GM23248 (cell line): ENCODE results near the gene CEP131. TPM values are rescaled to one million over a fixed set of nuclear protein-coding genes. Genes with fewer than 3 reads are reported as not detected.

ENCODE experiments used
- DNase-seq: peaks from one replicate; pipeline ENCODE4 v3.0.0-alpha.2; 2015
- H2AFZ ChIP-seq: fragments of 200-600 bp; sonication (generic); 2 replicates; pipeline ENCODE4 v1.6.1; 2016; ENCODE audit warnings: antibody characterized with exemption
- H3F3A ChIP-seq: fragments of 200-600 bp; sonication (generic); 2 replicates; pipeline ENCODE4 v1.6.1; 2016; ENCODE audit warnings: mild to moderate bottlenecking, antibody characterized with exemption, mixed run types; ENCODE audit not compliant: insufficient read depth
- H3K27ac ChIP-seq: fragments of 200-600 bp; sonication (generic); 2 replicates; pipeline ENCODE4 v1.5.1; 2016; ENCODE audit warnings: mild to moderate bottlenecking
- H3K27me3 ChIP-seq: fragments of 200-600 bp; sonication (generic); replicated peaks from 2 replicates; pipeline ENCODE4 v1.6.1; 2016; ENCODE audit warnings: mild to moderate bottlenecking; ENCODE audit not compliant: insufficient read depth
- H3K36me3 ChIP-seq: fragments of 200-600 bp; sonication (generic); 2 replicates; pipeline ENCODE4 v1.6.1; 2016; ENCODE audit warnings: low read depth, mild to moderate bottlenecking
- H3K4me1 ChIP-seq: fragments of 200-600 bp; sonication (generic); 2 replicates; pipeline ENCODE4 v1.6.1; 2016; ENCODE audit warnings: mild to moderate bottlenecking; ENCODE audit not compliant: insufficient read depth
- H3K4me2 ChIP-seq: fragments of 200-600 bp; sonication (generic); one replicate; pipeline ENCODE4 v1.6.1; 2016; ENCODE audit warnings: mild to moderate bottlenecking; ENCODE audit not compliant: unreplicated experiment
- H3K4me3 ChIP-seq: fragments of 200-600 bp; sonication (generic); 2 replicates; pipeline ENCODE4 v1.5.1; 2016; ENCODE audit warnings: mild to moderate bottlenecking
- H3K79me2 ChIP-seq: fragments of 200-600 bp; sonication (generic); 2 replicates; pipeline ENCODE4 v1.6.1; 2016; ENCODE audit warnings: mild to moderate bottlenecking; ENCODE audit not compliant: insufficient read depth
- H3K9ac ChIP-seq: fragments of 200-600 bp; sonication (generic); 2 replicates; pipeline ENCODE4 v1.6.1; 2016; ENCODE audit warnings: mild to moderate bottlenecking
- H3K9me2 ChIP-seq: fragments of 200-600 bp; sonication (generic); 2 replicates; pipeline ENCODE4 v1.6.1; 2016; ENCODE audit warnings: mixed run types, mild to moderate bottlenecking, moderate library complexity; ENCODE audit not compliant: insufficient read depth
- H3K9me3 ChIP-seq: fragments of 200-600 bp; sonication (generic); one replicate; pipeline ENCODE4 v1.6.1; 2017; ENCODE audit warnings: low read depth
- H4K20me1 ChIP-seq: fragments of 200-600 bp; sonication (generic); 2 replicates; pipeline ENCODE4 v1.6.0; 2016; ENCODE audit not compliant: insufficient read depth
- EZH2 ChIP-seq: fragments of 200-600 bp; sonication (generic); IDR thresholded peaks from 2 replicates; pipeline ENCODE4 v1.6.1; 2018; ENCODE audit warnings: antibody characterized with exemption, mild to moderate bottlenecking; ENCODE audit not compliant: insufficient read depth, poor library complexity, severe bottlenecking
- EZH2phosphoT487 ChIP-seq: fragments of 200-600 bp; sonication (generic); IDR thresholded peaks from 2 replicates; pipeline ENCODE4 v1.6.1; 2018; ENCODE audit warnings: antibody characterized with exemption, moderate library complexity, mild to moderate bottlenecking, low read depth; ENCODE audit not compliant: insufficient read depth
- WGBS, 2 experiments: methylation state at CpG; one replicate each; pipeline ENCODE4 v1.1.6; 2015 to 2017; ENCODE audit warnings: low lambda C conversion rate in 2 of 2, low coverage in 1 of 2; ENCODE audit errors: missing lambda C conversion rate in 2 of 2; 5-methylcytosine and 5-hydroxymethylcytosine counted together
- in situ Hi-C: fragments of 300-500 bp; cut with MboI; formaldehyde crosslinking; loops from 2 replicates; pipeline ENCODE4 v1.15.0; 2020
- polyA plus RNA-seq: library from polyadenylated mRNA; unstranded; fragments of >200 nt; fragmentation: Nextera tagmentation; extraction: Ambion mirVana; gene quantifications from 2 replicates; pipeline ENCODE4 v1.2.1, GENCODE V29; 2016
- total RNA-seq: library from RNA; depleted of rRNA; stranded (reverse); fragments of >200 nt; shearing (Covaris generic); gene quantifications from 2 replicates; pipeline ENCODE4 v1.2.3, GENCODE V29; 2014

CEP131 gene
- total and polyA plus RNA-seq, 2 experiments from 2014 or later, result 5.6 to 8.0 TPM

DNA sequence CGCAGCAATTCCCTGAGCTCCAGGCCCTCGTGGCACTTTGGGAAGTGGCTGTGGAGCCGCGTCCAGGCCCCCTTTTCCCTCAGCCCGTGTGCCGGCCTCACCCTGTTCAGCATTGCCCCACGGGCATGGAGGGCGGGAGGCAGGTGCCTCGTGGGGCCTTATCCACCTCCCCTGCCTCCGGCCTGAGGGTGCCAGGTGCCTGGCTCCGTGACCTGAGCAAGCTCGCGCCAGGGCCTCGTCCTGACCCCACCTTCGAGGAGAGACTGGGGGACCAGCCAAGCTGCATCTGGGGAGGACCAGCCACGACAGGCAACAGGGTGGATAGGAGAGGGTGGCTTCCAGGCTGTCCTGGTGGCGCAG is 29.7 kb downstream of the CEP131 start:
- WGBS, 2 experiments, result 84 to 88% methylated on average over 17 of the region's 17 CpGs
- Histone ChIP-seq H3K4me2 (no peak overlapping the region), H3K9me3 (no peaks in the 10 kb centered on the region), H3K79me2 (no peaks in the 10 kb centered on the region), H3F3A (no peaks in the 10 kb centered on the region), H3K9me2 (no peaks in the 10 kb centered on the region), H3K4me3 (no peak overlapping the region), H2AFZ (no peak overlapping the region), H3K27ac (no peak overlapping the region), H3K9ac (no peak overlapping the region), H3K4me1 (no peaks in the 10 kb centered on the region), H3K27me3 (no peaks in the 10 kb centered on the region), H4K20me1 (no peaks in the 10 kb centered on the region), H3K36me3 (no peaks in the 10 kb centered on the region)
- in situ Hi-C loops, result no loop called here
- DNase-seq, result no peak
- no peak for TF ChIP-seq EZH2phosphoT487
- no peak for TF ChIP-seq EZH2

DNA sequence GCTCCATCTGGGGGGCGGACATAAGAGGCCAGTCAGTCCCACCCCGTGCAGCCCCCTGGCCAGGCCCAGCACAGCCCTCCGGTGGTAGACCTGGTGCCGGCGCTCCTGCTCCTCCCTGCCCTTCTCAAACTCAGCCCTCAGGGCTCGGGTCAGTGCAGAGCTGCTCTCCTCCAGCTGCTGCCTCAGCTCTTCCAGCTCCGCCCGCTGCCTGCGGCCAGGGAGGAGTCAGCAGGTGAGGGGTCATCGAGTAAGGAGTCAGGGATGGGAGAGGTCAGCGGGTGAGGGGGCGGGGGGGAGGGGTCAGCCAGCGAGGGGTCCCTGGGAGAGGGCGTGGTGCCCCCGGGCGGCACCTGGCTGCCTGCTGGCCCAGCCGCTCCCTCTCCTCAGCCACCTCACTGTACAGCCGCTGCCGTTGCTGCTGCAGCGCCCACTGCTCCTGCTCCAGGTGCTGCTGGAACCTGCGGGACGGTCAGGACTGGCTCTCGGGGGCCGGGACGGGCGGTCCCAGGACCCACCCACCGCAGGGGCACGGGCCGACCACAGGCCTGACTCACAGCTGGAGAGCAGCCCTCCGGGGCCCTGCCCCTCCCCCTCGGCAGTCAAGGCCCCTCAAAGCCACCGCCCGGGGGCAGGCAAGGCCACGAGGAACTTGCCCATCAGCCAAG is 30.2 kb downstream of the CEP131 start:
- no peak for TF ChIP-seq EZH2phosphoT487
- no peak for TF ChIP-seq EZH2
- H3K79me2 ChIP-seq, result no peaks in the 10 kb centered on the region
- H3K9me3 ChIP-seq, result no peaks in the 10 kb centered on the region
- no peaks in the 10 kb centered on the region for H4K20me1 ChIP-seq
- no peaks in the 10 kb centered on the region for H3K4me1 ChIP-seq
- no peak overlapping the region for H2AFZ ChIP-seq
- DNase-seq, result no peak
- no peaks in the 10 kb centered on the region for H3K9me2 ChIP-seq
- H3K9ac ChIP-seq, result no peak overlapping the region
- no peaks in the 10 kb centered on the region for H3K36me3 ChIP-seq
- no peaks in the 10 kb centered on the region for H3F3A ChIP-seq
- H3K4me2 ChIP-seq, result no peak overlapping the region
- H3K27ac ChIP-seq, result no peak overlapping the region
- no peak overlapping the region for H3K4me3 ChIP-seq
- no peaks in the 10 kb centered on the region for H3K27me3 ChIP-seq
- 86 to 87% methylated on average over 25 to 34 of the region's 34 CpGs for WGBS, 2 experiments
- in situ Hi-C loops, result no loop called here

DNA sequence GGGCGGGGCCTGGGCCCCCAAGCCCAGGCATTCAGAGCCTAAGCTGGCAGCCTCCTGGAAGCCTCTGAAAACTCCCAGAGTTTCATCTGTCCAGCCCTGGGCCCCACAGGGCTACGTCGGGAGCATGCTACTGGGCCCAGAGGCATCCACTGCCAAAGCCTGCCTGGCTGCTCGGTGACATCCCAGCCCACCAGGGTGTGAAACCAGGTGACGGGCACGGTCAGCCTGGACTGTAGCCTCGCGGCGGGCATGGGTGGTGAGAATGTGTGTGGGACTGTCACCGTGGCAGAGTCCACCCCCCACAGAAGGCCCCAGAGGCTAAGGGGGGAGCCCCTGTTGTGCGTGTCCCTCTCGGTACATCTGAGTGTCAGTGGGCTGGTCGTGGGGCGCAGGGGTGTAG is 31.1 kb downstream of the CEP131 start:
- Histone ChIP-seq H2AFZ (no peak overlapping the region), H3K9ac (no peak overlapping the region), H3K4me3 (no peak overlapping the region), H3K4me2 (no peak overlapping the region), H3K36me3 (no peaks in the 10 kb centered on the region), H3K27me3 (no peaks in the 10 kb centered on the region), H3K79me2 (no peaks in the 10 kb centered on the region), H4K20me1 (no peaks in the 10 kb centered on the region), H3K9me2 (no peaks in the 10 kb centered on the region), H3K27ac (no peak overlapping the region), H3F3A (no peaks in the 10 kb centered on the region), H3K4me1 (no peaks in the 10 kb centered on the region), H3K9me3 (no peaks in the 10 kb centered on the region)
- DNase-seq, result no peak
- in situ Hi-C loops, result no loop called here
- TF ChIP-seq EZH2, result no peak
- TF ChIP-seq EZH2phosphoT487, result no peak
- 91 to 94% methylated on average over 9 to 14 of the region's 14 CpGs for WGBS, 2 experiments

DNA sequence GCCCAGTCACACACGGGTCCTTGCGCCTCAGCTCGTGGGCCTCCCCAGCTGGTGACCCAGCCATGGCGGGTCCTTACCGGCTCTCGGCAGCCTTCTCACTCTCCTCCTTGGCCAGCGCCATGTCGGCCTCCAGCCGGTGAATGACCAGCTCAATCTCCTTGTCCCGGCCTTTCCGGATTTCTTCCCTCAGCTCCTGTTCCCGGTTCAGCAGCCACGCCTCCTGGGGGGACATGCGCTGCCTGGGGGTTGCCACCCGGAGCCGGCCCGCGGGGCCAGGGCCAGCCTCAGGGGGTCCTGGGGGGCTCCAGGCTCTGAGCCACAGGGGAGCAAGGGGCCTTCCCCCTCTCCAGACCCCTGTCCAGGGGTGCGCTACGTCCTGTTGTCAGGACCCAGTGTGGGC is 31.6 kb downstream of the CEP131 start:
- Histone ChIP-seq H3K9me2 (no peaks in the 10 kb centered on the region), H3F3A (no peaks in the 10 kb centered on the region), H3K4me3 (no peak overlapping the region), H3K27ac (no peak overlapping the region), H4K20me1 (no peaks in the 10 kb centered on the region), H3K4me2 (no peak overlapping the region), H3K79me2 (no peaks in the 10 kb centered on the region), H3K36me3 (no peaks in the 10 kb centered on the region), H3K27me3 (no peaks in the 10 kb centered on the region), H3K9me3 (no peaks in the 10 kb centered on the region), H2AFZ (no peak overlapping the region), H3K4me1 (no peaks in the 10 kb centered on the region), H3K9ac (no peak overlapping the region)
- no peak for TF ChIP-seq EZH2phosphoT487
- TF ChIP-seq EZH2, result no peak
- no peak for DNase-seq
- 88 to 96% methylated on average over 16 to 20 of the region's 20 CpGs for WGBS, 2 experiments
- in situ Hi-C loops, result no loop called here

DNA sequence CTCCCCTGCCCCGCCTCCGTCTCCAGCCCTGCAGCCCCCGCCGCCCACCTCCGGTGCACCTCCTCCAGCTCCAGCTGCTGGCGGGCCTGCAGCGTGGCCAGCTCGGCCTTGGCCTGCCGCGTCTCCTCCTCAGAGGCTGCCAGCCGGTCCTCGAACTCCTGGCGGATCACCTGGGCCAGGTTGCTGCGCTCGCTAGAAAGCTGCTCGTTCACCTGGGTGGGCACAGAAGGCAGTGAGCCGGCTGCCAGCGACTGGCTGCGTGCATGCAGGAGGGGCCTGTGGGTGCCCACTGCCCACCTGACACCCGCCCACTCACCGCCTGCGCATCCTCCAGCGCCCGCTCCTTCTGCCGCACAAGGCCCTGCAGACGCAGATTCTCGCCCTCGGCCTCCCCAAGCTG is 32.2 kb downstream of the CEP131 start:
- 95 to 97% methylated on average over 16 to 28 of the region's 28 CpGs for WGBS, 2 experiments
- TF ChIP-seq EZH2 (no peak), EZH2phosphoT487 (no peak)

More for the DNA sequence above, 32.2 kb downstream of the CEP131 start:
- no peaks in the 10 kb centered on the region for H3K36me3 ChIP-seq
- no peak overlapping the region for H2AFZ ChIP-seq
- no peak overlapping the region for H3K4me2 ChIP-seq
- DNase-seq, result no peak
- H3F3A ChIP-seq, result no peaks in the 10 kb centered on the region
- H3K4me1 ChIP-seq, result no peaks in the 10 kb centered on the region
- no peak overlapping the region for H3K9ac ChIP-seq
- H3K9me2 ChIP-seq, result no peaks in the 10 kb centered on the region
- in situ Hi-C loops, result no loop called here
- no peaks in the 10 kb centered on the region for H3K79me2 ChIP-seq
- H3K27ac ChIP-seq, result no peak overlapping the region
- H3K9me3 ChIP-seq, result no peaks in the 10 kb centered on the region
- no peaks in the 10 kb centered on the region for H4K20me1 ChIP-seq
- no peak overlapping the region for H3K4me3 ChIP-seq
- no peaks in the 10 kb centered on the region for H3K27me3 ChIP-seq
